Embryonic facial prominence (tissue), 1 donor: ENCODE measurements around the gene HTT-AS.

Experiments
- DNase-seq: peaks from one replicate; pipeline ENCODE4 v3.0.0-alpha.2; 2016; ENCODE audit errors: extremely low spot score

Gene HTT-AS

GRCh38 chr4:3030566-3031356 lies 43.6 kb downstream of the HTT-AS start:
- no peak for DNase-seq

- DNase-seq, result no peak
Observed at GRCh38 chr4:3029464-3029863, 44.9 kb downstream of the HTT-AS start.

GRCh38 chr4:3026540-3026939 lies 47.8 kb downstream of the HTT-AS start:
- no peak for DNase-seq

DNA sequence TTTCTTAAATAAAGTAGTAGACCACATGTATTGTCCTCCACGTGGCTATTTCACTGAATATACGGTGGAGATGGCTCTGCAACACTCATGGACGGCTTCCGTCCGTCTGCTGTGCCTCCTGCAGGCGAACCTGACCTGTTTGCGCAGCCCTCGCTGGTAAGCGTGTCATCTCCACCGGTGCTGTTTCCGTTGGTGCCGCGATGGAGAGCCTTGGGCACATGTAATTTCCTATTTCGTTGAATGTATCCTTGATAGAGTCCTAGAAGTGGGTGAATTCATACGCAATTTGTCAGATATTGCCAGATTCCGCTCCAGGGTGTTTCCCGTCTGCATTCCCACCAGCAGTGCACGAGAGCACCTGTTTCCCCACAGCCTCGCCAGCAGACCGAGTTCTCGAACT lies 48.5 kb downstream of the HTT-AS start:
- no peak for DNase-seq

DNA sequence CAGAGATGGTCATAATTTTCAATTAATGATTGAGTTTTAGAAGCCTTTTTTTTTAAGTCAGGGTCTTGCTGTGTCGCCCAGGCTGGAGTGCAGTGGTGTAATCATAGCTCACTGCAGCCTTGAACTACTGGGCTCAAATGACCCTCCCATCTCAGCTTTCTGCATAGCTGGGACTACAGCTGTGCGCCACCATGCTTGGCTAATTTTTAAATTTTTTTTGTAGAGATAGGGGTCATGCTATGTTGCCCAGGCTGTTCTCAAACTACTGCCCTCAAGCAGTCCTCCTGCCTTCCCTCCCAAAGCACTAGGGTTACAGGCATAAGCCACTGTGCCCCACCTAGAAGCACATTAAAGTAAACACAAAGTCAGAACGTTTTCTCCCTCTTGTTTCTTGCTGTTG lies 51.7 kb downstream of the HTT-AS start:
- no peak for DNase-seq

- DNase-seq, result no peak
Observed at GRCh38 chr4:3022112-3022511, 52.2 kb downstream of the HTT-AS start.

DNA sequence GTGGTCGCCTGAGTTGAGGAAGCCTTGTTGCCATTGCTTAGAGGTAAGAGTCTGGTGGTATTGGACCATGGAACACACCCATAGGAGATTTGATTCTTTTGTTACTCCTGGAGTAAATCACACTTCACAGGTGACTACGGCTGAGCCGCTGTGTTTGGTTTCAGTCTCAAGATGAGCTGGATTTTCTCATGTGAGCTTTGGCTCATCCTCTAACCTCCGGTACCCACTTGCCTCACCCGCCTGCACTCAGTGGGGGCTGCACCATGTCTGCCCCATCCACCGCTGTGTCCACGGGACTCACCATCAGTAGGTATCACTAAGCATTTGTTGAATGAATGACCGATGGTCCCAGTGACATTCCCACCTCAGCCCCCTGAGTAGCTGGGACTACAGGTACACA lies 52.7 kb downstream of the HTT-AS start:
- DNase-seq, result no peak

GRCh38 chr4:3021127-3021526 lies 53.2 kb downstream of the HTT-AS start:
- DNase-seq, result no peak

- DNase-seq, result no peak
Observed at GRCh38 chr4:3019145-3019846, 55.0 kb downstream of the HTT-AS start.

GRCh38 chr4:3017504-3017903 lies 56.8 kb downstream of the HTT-AS start:
- no peak for DNase-seq

DNA sequence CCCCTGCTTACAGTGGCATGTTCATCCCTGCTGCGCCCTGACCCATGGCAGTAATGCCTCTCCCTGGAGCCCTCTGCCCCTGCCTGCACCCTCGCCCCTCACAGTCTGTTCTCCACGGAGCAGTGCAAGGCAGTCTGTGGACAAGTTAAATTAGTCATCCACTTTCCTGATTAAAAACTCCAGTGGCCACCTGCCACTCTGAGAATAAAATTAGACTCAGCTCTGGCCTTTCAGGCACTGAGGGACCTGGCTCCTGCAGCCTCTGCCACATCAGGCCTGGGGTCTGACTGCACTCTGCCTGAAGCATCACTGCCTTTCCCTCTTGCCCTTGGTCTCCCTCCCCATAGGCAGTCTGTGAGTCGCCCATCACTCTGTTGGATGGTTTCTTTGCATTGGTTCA lies 57.4 kb downstream of the HTT-AS start:
- DNase-seq, result no peak

- DNase-seq, result no peak
Observed at GRCh38 chr4:3013839-3014350, 60.4 kb downstream of the HTT-AS start.
